Kasumi-1 (cell line): Measurements from ENCODE around the gene DOCK7.
A peak's percentile ranks its signal among the peaks of the same experiment; 100 is the strongest.
"Not testable (repeated sequence)": the region's sequence is repeated elsewhere in the genome, so short reads cannot be mapped to it uniquely, and the experiment has no call there.

Source experiments
- DNase-seq, 2 experiments: peaks; one replicate each; lab custom pipeline; 2025; lab: John Stamatoyannopoulos, UW

DOCK7 gene, protein sequence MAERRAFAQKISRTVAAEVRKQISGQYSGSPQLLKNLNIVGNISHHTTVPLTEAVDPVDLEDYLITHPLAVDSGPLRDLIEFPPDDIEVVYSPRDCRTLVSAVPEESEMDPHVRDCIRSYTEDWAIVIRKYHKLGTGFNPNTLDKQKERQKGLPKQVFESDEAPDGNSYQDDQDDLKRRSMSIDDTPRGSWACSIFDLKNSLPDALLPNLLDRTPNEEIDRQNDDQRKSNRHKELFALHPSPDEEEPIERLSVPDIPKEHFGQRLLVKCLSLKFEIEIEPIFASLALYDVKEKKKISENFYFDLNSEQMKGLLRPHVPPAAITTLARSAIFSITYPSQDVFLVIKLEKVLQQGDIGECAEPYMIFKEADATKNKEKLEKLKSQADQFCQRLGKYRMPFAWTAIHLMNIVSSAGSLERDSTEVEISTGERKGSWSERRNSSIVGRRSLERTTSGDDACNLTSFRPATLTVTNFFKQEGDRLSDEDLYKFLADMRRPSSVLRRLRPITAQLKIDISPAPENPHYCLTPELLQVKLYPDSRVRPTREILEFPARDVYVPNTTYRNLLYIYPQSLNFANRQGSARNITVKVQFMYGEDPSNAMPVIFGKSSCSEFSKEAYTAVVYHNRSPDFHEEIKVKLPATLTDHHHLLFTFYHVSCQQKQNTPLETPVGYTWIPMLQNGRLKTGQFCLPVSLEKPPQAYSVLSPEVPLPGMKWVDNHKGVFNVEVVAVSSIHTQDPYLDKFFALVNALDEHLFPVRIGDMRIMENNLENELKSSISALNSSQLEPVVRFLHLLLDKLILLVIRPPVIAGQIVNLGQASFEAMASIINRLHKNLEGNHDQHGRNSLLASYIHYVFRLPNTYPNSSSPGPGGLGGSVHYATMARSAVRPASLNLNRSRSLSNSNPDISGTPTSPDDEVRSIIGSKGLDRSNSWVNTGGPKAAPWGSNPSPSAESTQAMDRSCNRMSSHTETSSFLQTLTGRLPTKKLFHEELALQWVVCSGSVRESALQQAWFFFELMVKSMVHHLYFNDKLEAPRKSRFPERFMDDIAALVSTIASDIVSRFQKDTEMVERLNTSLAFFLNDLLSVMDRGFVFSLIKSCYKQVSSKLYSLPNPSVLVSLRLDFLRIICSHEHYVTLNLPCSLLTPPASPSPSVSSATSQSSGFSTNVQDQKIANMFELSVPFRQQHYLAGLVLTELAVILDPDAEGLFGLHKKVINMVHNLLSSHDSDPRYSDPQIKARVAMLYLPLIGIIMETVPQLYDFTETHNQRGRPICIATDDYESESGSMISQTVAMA (N-terminal part only)

GRCh38 chr1:62687903-62688686 is at the start of gene DOCK7:
DOCK7 (minus strand) TSS chr1:62688386; CDS start chr1:62688264, 122 bp downstream.
- DNase-seq: peak; percentile 57 to 70

DNA sequence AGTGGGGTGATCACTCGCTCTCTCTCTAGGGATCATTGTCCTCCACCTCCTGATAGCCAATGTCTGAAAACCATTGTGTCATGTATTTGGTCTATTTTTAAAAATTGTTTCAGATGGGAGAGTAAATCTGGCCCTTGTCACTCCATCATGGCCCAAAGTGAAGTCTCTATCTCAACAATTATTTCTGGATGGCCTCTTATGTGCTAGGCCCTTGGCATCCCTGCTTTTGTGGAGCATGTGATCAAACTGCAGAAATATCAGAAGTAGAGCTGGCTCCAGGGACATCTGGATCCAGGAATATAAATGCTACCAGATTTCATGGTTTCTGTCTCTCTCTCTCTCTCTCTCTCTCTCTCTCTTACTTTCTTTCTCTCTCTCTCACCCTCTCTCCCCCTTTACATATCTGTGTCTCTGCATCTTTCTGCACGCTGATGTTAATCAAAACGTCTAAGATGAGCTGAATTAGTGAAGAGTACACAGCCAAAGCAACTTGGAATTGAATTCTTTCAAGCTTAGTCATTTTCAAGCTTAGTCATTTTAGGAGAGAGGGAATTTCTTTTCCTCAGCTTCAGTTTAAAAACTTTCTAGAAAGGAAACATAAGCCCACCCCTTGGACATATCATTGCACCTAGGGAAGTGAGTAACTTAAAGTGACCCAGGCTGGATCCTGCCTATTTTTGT is 47.4 kb upstream of the DOCK7 start:
- no peak for DNase-seq

- DNase-seq: no peak
These were observed 44.1 kb upstream of the DOCK7 start for GRCh38 chr1:62732331-62732730.

GRCh38 chr1:62728963-62729362 is 40.8 kb upstream of the DOCK7 start:
- no peak for DNase-seq

- no peak for DNase-seq
These were observed 39.6 kb upstream of the DOCK7 start for GRCh38 chr1:62727656-62728407.

GRCh38 chr1:62726011-62726442 is 37.8 kb upstream of the DOCK7 start:
- DNase-seq: no peak

- DNase-seq: peak; percentile 24 to 55
These were observed 37.1 kb upstream of the DOCK7 start for GRCh38 chr1:62725255-62725654.

DNA sequence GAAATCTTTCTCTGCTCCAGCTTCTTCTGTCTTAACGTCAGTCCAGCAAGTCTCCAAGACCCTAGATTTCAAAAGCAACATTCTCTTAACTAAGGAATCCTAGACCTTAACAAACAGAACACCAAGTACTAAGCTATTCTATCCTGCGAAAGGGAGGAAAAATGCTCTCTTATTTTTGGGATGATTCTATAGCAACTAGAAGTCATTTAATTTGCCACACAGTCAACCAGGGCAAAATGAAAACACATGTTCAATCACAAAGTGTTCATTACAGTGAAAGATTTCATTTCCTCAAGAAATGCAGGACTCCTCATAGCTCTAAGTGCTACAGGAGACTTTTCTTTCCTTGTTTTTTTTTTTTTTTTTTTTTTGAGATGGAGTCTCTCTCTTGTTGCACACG is 36.2 kb upstream of the DOCK7 start:
- no peak for DNase-seq

DNA sequence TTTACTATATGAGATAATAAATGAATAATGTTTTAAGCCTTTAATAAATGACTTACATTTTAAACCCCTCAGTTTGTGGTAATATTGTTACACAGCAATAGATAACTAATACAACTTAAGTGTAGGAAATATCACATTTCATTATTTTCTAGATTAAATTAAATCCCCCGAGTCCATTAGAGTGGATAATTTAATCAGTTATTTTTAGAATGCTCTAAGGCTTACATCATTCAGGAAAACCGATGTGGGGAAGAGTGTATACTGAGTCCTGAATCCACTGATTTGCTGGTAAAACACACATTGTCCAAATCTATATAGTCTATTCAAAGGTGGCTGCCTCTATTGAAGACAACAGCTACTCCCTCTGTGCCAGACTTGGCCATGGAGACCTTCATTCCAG is 35.7 kb upstream of the DOCK7 start:
- no peak for DNase-seq

DNA sequence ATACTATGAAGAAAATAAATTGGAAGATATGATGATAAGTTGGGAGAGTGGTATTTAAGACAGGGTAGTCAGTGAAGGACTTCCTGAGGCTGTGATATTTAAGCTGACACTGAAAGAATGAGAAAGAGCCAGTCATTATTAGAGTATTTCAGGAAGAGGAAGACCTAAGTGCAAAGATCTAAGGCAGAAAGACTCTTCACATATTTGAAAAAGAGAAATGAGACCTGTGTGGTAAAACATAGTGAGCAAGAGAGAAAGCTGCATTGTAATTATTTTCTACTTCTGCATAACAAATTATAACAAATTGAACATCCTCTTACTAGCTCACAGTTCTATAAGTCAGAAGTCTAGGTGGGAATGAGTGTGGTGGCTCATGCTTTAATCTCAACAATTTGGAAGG is 34.6 kb upstream of the DOCK7 start:
- DNase-seq: no peak

DNA sequence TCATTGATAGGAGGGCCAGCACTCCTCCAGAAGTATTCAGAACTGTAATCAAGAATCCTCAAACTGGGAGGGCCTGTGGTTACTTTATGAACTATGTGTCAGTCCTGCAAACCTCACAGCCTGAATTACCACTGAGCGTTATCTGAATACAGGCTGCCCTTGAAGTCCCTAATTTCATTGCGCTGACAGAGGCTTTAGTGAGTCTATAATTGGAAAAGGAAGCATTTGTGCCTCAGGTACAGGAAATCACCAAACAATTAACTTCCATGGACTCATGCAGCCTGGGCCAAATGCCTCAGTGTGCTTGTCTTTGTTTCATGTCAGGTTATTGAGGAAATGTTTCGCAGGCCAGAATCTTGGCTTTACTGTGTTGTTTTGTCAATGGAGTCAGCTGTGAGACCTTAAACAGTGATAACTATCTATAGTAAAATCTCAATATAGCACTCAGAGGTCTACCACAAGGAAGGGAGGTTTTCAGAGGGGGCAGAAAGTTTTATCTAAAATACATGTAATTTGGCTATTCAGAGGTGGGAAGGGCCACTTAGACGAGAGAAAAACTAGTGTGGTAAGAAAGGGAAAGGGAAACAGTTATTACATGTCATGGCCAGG is 32.9 kb upstream of the DOCK7 start:
- no peak for DNase-seq

DNA sequence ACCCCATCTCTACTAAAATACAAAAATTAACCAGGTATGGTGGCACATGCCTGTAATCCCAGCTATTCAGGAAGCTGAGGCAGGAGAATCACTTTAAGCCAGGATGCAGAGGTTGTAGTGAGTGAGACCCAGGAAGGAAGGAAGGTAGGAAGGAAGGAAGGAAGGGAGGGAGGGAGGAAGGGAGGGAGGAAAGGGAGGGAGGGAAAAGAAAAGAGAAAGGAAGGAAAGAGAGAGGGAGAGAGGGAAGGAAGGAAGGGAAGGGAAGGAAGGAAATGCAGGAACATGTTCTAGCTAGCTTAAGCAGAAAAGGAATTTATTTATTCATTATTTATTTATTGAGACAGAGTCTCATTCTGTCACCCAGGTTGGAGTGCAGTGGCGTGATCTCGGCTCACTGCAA is 30.2 kb upstream of the DOCK7 start:
- not testable (repeated sequence) for DNase-seq

DNA sequence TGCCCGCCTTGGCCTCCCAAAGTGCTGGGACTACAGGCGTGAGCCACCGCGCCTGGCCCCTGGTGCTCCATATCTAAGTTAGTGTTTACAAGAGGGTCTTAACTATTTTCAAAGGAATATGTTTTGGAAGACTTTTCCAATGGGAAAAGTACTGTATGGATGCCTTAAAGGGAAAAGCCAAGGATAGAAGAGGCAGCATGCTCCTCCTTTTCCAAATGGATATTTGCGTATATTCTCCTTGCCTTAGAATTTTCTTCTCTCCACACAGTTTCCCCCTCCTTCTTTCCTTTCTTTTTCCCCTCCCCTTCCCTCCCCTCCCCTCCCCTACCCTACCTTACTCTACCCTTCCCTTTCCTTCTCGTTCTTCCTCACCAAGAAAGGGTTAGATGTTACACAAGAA is 29.3 kb upstream of the DOCK7 start:
- no peak for DNase-seq

DNA sequence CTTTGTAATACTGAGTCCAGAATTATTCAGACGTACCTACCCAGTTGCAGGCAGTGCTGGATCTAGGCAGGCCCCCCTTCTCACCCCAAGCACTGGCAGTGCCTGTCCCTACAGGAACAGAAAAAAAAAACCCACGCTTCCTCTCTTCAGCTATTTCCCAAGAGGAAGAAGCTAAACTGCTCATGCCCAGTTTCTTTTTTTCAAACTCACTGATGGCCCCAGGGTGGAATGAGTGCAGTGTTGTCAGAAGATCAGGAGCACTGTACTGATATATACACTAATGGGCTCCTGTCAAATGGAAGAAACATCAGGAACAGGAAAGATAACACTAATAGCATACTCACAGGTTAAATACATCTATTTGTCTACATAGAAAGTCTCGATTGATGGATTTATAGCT is 28.2 kb upstream of the DOCK7 start:
- DNase-seq: peak; percentile 30 to 52

DNA sequence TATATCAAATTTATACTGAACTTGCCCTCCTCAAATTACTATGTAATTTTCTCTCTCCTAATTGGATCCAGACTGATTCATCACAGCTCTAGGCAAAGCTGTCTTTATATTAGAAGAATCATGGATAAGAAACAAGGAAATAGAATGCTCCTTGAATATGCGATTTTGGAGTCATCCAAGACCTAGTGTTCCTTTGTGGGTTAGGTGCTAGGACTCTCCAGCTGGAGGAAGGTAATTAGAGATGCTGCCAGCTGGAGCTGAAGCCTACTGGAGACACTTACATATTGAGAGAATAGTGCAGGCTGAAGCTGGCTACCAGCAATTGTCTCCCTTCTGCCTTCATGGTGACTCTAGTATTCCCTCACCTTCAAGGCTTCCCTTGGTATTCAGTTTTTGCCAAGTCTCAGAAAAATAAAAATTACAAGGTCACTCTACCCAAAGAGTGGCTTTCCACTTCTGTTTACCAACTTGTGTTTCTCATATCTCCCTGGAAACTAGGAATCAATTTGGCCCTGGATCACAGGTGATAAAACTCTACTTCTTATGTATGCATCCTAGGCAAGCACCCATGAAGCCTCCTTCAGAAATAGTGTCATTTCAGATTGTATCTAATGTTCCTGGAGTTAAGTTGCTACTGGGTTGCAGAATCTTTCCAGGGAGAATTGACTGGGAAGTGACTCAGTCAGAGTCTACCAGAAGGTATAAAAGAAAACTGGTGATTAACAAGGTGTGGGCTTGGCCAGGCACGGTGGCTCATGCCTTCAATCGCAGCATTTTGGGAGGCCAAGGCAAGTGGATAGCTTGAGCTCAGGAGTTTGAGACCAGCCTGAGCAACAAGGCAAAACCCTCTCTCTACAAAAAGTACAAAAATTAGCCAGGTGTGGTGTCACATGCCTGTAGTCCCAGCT is 24.4 kb upstream of the DOCK7 start:
- DNase-seq: no peak

DNA sequence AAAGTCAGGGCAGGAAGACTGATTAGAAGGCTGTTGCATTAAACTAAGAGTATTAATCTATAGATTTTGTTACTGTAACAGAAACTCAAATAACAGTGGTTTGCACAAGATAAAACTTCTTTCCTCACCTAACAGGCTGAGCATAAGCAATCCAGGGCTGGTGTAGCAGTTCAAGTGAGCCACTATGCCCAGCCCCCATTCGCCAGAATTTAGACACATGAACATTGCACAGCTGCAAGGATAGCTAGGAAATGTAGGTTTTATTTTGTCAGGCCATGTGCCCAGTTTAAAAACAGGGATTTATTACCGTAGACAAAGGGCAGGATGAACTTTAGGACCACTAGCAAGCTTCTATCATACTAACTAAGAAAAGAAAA is 19.5 kb upstream of the DOCK7 start:
- no peak for DNase-seq

DNA sequence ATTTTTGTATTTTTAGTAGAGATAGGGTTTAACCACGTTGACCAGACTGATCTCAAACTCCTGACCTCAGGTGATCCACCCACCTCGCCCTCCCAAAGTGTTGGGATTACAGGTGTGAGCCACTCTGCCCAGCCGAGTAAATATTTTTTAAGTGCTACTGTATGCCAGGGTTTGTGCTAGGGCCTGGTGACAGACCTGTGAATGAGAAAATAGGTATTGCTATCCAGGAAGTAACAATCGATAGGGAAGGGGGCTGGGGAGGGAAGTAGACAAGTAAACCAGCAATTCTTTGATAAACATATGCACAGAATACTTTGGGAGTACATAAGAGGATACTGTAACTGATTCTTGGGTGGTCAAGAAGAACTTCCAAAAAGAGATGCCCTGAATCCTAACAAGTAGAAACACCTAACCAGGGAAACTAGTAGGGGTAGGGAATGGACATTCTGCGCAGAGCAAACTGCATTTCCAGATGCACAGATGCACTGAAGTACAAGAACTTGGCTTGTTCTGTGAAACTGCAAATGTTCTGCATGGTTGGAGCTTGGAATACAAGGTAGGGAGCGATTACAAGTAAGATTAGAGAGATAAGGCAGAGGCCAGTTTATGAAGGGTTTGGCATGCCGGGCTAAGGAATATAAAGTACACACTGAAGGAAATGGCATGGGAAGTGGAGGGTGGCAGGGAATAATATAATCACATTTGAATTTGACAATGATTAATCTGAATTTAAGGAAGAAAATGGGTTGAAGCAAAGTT is 19.0 kb upstream of the DOCK7 start:
- DNase-seq: no peak

DNA sequence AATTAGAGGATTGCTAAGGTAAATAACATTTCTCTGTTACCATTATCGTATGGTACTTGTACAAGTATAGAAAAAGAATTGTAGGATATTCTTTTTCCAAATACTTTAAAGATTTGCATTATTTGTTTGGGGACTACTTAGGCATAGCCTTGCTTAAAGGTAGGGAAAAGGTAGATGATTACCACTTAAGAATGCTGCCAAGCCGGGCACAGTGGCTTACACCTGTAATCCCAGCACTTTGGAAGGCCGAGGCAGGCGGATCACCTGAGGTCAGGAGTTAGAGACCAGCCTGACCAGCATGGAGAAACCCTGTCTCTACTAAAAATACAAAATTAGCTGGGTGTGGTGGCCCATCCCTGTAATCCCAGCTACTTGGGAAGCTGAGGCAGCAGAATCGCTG is 10.0 kb upstream of the DOCK7 start:
- not testable (repeated sequence) for DNase-seq
